OCI-LY7 (cell line): ENCODE results near the gene USP34. TPM values are rescaled to one million over a fixed set of nuclear protein-coding genes. Genes with fewer than 3 reads are reported as not detected.

Source experiments
- BruUV-seq: library from RNA; stranded (reverse); fragments of 400-500 nt; replicated peaks from 2 replicates; lab custom pipeline; 2021; lab: Mats Ljungman, UMichigan
- CTCF ChIA-PET: fragments of 300-600 bp; sonication (Branson Sonifier 250); formaldehyde crosslinking; loops from one replicate; lab custom pipeline; 2022; ENCODE audit warnings: antibody characterized with exemption; ENCODE audit not compliant: unreplicated experiment; lab: Charles Lee
- POLR2A ChIA-PET: fragments of 300-600 bp; sonication (Branson Sonifier 250); formaldehyde crosslinking; loops from one replicate; lab custom pipeline; 2022; ENCODE audit warnings: antibody characterized with exemption; lab: Charles Lee
- DNase-seq: peaks from one replicate; pipeline ENCODE4 v3.0.0-alpha.2; 2015; ENCODE audit warnings: low spot score
- H2AFZ ChIP-seq: fragments of 200-600 bp; sonication (generic), shearing (Covaris generic); 2 replicates; pipeline ENCODE4 v1.6.1; 2014; ENCODE audit warnings: mild to moderate bottlenecking, antibody characterized with exemption, low read length, moderate library complexity
- H3K27ac ChIP-seq: fragments of 200-600 bp; sonication (generic); 2 replicates; pipeline ENCODE4 v1.5.1; 2014; ENCODE audit warnings: mixed run types, low read depth, mild to moderate bottlenecking, moderate library complexity, low read length, inconsistent platforms; ENCODE audit not compliant: poor library complexity, severe bottlenecking
- H3K36me3 ChIP-seq: fragments of 200-600 bp; sonication (generic); 2 replicates; pipeline ENCODE4 v1.6.1; 2014; ENCODE audit warnings: mild to moderate bottlenecking, antibody characterized with exemption, low read length, moderate library complexity, mixed read lengths; ENCODE audit not compliant: insufficient read depth
- H3K4me1 ChIP-seq: fragments of 200-600 bp; sonication (generic); 2 replicates; pipeline ENCODE4 v1.5.1; 2014; ENCODE audit warnings: mild to moderate bottlenecking, low read length; ENCODE audit not compliant: insufficient read depth, poor library complexity, severe bottlenecking
- H3K4me2 ChIP-seq: fragments of 200-600 bp; sonication (generic); 2 replicates; pipeline ENCODE4 v1.6.1; 2014; ENCODE audit warnings: mild to moderate bottlenecking, low read length
- H3K4me3 ChIP-seq: fragments of 200-600 bp; sonication (generic); 2 replicates; pipeline ENCODE4 v1.5.1; 2014; ENCODE audit warnings: mild to moderate bottlenecking, low read depth, low read length; ENCODE audit not compliant: poor library complexity, severe bottlenecking
- H3K79me2 ChIP-seq: fragments of 200-600 bp; sonication (generic); 2 replicates; pipeline ENCODE4 v1.6.1; 2016; ENCODE audit warnings: low read depth, mild to moderate bottlenecking, low read length, moderate library complexity, mixed read lengths; ENCODE audit not compliant: insufficient read depth
- H3K9me2 ChIP-seq: fragments of 200-600 bp; sonication (generic); 2 replicates; pipeline ENCODE4 v1.6.1; 2016; ENCODE audit warnings: mild to moderate bottlenecking, low read length, mixed read lengths; ENCODE audit not compliant: insufficient read depth
- H3K9me3 ChIP-seq: fragments of 200-600 bp; sonication (generic); 2 replicates; pipeline ENCODE4 v1.6.1; 2014; ENCODE audit warnings: mild to moderate bottlenecking, mixed run types, low read length, mixed read lengths
- H4K20me1 ChIP-seq: fragments of 200-600 bp; sonication (generic); 2 replicates; pipeline ENCODE4 v1.6.1; 2014; ENCODE audit warnings: mild to moderate bottlenecking, antibody characterized with exemption, low read length, moderate library complexity, mixed read lengths; ENCODE audit not compliant: insufficient read depth
- EZH2phosphoT487 ChIP-seq: fragments of 200-600 bp; sonication (generic); IDR thresholded peaks from 2 replicates; pipeline ENCODE4 v1.6.1; 2018; ENCODE audit warnings: low read depth, borderline replicate concordance, mild to moderate bottlenecking, mixed run types, antibody characterized with exemption, low read length, moderate library complexity, mixed read lengths
- intact Hi-C: fragments of 100-400 bp; cut with micrococcal nuclease; formaldehyde crosslinking; loops from one replicate; pipeline ENCODE4 v1.10.0; 2022; ENCODE audit not compliant: unreplicated experiment
- total RNA-seq, 2 experiments: library from RNA; depleted of rRNA in 1 of 2; stranded (reverse); fragments of >200 nt in 1 of 2; shearing (Covaris generic) in 1 of 2; gene quantifications; 2 replicates each; pipeline ENCODE4 v1.2.3, GENCODE V29; 2014 to 2022
- TF ChIP-seq, protein P1 (sequence below): fragments of 200-600 bp; sonication (generic); conservative IDR thresholded peaks from 2 replicates; pipeline ENCODE4 v1.5.1; 2014; ENCODE audit warnings: mild to moderate bottlenecking, antibody characterized with exemption, low read length, moderate library complexity, mixed read lengths

The USP34 gene
- total RNA-seq, 2 experiments from 2014 or later = 192 to 344 TPM

GRCh38 chr2:61438670-61439069, 32.2 kb downstream of the USP34 start:
- peaks cover 17% of the 10 kb centered on the region; the same call in 1 of the 2 replicates for H3K36me3 ChIP-seq
- intact Hi-C loops = no loop called here
- no peak overlapping the region for H2AFZ ChIP-seq
- ChIA-PET POLR2A (interaction anchor here (0.7 to 2.2 kb wide), 11 partner anchors 11 to 331 kb away, joined by 3 to 11 read pairs (median 5); no protein-coding TSS in a partner anchor), CTCF (interaction anchor here (0.9 to 1.0 kb wide), 2 partner anchors 13 to 21 kb away, joined by 4 read pairs; no protein-coding TSS in a partner anchor)
- H3K4me2 ChIP-seq = peak overlapping the region; percentile 91
- H4K20me1 ChIP-seq = peaks cover 26% of the 10 kb centered on the region; the same call in 1 of the 2 replicates
- BruUV-seq = no TSS peak
- H3K9me2 ChIP-seq = no peaks in the 10 kb centered on the region
- peaks cover 98% of the 10 kb centered on the region for H3K4me1 ChIP-seq
- H3K4me3 ChIP-seq = peak overlapping the region; percentile 18
- DNase-seq = peak; percentile 50
- no peaks in the 10 kb centered on the region for H3K9me3 ChIP-seq
- TF ChIP-seq, protein P1, sequence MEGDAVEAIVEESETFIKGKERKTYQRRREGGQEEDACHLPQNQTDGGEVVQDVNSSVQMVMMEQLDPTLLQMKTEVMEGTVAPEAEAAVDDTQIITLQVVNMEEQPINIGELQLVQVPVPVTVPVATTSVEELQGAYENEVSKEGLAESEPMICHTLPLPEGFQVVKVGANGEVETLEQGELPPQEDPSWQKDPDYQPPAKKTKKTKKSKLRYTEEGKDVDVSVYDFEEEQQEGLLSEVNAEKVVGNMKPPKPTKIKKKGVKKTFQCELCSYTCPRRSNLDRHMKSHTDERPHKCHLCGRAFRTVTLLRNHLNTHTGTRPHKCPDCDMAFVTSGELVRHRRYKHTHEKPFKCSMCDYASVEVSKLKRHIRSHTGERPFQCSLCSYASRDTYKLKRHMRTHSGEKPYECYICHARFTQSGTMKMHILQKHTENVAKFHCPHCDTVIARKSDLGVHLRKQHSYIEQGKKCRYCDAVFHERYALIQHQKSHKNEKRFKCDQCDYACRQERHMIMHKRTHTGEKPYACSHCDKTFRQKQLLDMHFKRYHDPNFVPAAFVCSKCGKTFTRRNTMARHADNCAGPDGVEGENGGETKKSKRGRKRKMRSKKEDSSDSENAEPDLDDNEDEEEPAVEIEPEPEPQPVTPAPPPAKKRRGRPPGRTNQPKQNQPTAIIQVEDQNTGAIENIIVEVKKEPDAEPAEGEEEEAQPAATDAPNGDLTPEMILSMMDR = no peak
- no peak for TF ChIP-seq EZH2phosphoT487
- peaks cover 100% of the 10 kb centered on the region for H3K79me2 ChIP-seq
- peak overlapping the region; percentile 94 for H3K27ac ChIP-seq

DNA sequence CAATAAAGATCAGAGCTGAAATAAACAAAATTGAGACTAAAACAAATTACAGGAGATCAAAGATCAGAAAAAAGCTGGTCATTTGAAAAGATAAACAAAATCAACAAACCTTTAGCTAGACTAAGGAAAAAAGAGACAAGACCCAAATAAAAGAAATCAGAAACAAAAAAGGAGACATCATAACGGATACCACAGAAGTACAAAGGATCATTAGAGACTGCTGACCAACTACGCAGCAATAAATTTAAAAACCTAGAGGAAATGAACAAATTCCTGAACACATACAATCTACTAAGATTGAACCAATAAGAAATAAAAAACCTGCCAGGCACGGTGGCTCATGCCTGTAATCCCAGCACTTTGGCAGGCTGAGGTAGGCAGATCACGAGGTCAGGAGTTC, 33.7 kb downstream of the USP34 start:
- H4K20me1 ChIP-seq = peaks cover 26% of the 10 kb centered on the region; the same call in 1 of the 2 replicates
- no peak overlapping the region for H2AFZ ChIP-seq
- POLR2A ChIA-PET = interaction anchor here (1.1 to 2.9 kb wide), 3 partner anchors 11 to 18 kb away, joined by 3 to 17 read pairs (median 4); no protein-coding TSS in a partner anchor
- BruUV-seq = no TSS peak
- DNase-seq = no peak
- peaks cover 98% of the 10 kb centered on the region for H3K4me1 ChIP-seq
- intact Hi-C loops = no loop called here
- CTCF ChIA-PET = no interaction called here
- no peak for TF ChIP-seq EZH2phosphoT487
- TF ChIP-seq, protein P1 = no peak
- peak overlapping the region; percentile 61 for H3K27ac ChIP-seq
- peak overlapping the region; percentile 33 for H3K4me3 ChIP-seq
- peaks cover 25% of the 10 kb centered on the region for H3K36me3 ChIP-seq
- H3K4me2 ChIP-seq = peak overlapping the region; percentile 64
- H3K9me2 ChIP-seq = no peaks in the 10 kb centered on the region
- H3K79me2 ChIP-seq = peaks cover 100% of the 10 kb centered on the region
- H3K9me3 ChIP-seq = no peaks in the 10 kb centered on the region

DNA sequence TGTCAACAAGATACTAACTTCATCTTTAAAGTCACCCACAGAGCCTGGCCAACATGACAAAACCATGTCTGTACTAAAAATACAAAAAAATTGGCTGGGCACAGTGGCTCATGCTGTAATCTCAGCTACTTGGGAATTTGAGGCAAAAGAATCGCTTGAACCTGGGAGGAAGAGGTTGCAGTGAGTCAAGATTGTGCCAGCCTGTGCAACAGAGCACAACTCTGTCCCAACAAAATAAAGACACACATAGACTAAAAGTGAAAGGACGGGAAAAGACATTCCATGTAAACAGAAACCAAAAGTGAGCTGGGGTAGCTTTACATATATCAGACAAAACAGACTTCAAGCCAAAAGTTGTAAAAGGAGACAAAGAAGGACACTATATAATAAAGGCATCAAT, 34.8 kb downstream of the USP34 start:
- Histone ChIP-seq H3K4me3 (peak overlapping the region; percentile 33), H2AFZ (no peak overlapping the region), H3K9me3 (no peaks in the 10 kb centered on the region), H3K4me1 (peaks cover 92% of the 10 kb centered on the region), H3K27ac (peak overlapping the region; percentile 61), H3K36me3 (peaks cover 35% of the 10 kb centered on the region), H3K9me2 (no peaks in the 10 kb centered on the region), H3K4me2 (peak overlapping the region; percentile 64), H3K79me2 (peaks cover 100% of the 10 kb centered on the region), H4K20me1 (peaks cover 26% of the 10 kb centered on the region; the same call in 1 of the 2 replicates)
- no peak for TF ChIP-seq EZH2phosphoT487
- TF ChIP-seq, protein P1 = no peak
- DNase-seq = no peak
- intact Hi-C loops = no loop called here
- BruUV-seq = no TSS peak
- POLR2A ChIA-PET = interaction anchor here (0.5 to 2.9 kb wide), 5 partner anchors 9 to 47 kb away, joined by 3 to 17 read pairs (median 3); no protein-coding TSS in a partner anchor
- CTCF ChIA-PET = interaction anchor here (1.0 kb wide), 1 partner anchor 10 kb away, joined by 4 read pairs; no protein-coding TSS in a partner anchor
